GM23338 (cell line): ENCODE measurements around the gene SLAIN1. TPM values are rescaled to one million over a fixed set of nuclear protein-coding genes. Genes with fewer than 3 reads are reported as not detected.

ENCODE experiments used
- ATAC-seq: fragments of 200-7000 bp; cut with Tn5 transposase; 3 replicates; pipeline ENCODE4 v1.9.1; 2020
- DNase-seq: peaks from one replicate; pipeline ENCODE4 v3.0.0-alpha.2; 2015; ENCODE audit warnings: low spot score
- H2AFZ ChIP-seq: fragments of 200-600 bp; sonication (generic); 2 replicates; pipeline ENCODE4 v1.8.0; 2016; ENCODE audit warnings: antibody characterized with exemption, mild to moderate bottlenecking, moderate library complexity
- H3F3A ChIP-seq: fragments of 200-600 bp; sonication (generic); replicated peaks from 2 replicates; pipeline ENCODE4 v1.8.0; 2017; ENCODE audit warnings: antibody characterized with exemption, mixed run types, low read depth
- H3K27ac ChIP-seq: fragments of 200-600 bp; sonication (generic); 2 replicates; pipeline ENCODE4 v1.6.1; 2016; ENCODE audit warnings: low read depth
- H3K27me3 ChIP-seq: fragments of 200-600 bp; sonication (generic); 2 replicates; pipeline ENCODE4 v1.8.0; 2016; ENCODE audit warnings: mild to moderate bottlenecking, mixed run types, moderate library complexity; ENCODE audit not compliant: insufficient read depth
- H3K36me3 ChIP-seq: fragments of 200-600 bp; sonication (generic); 2 replicates; pipeline ENCODE4 v1.8.0; 2016; ENCODE audit warnings: mild to moderate bottlenecking; ENCODE audit not compliant: insufficient read depth
- H3K4me1 ChIP-seq: fragments of 200-600 bp; sonication (generic); 2 replicates; pipeline ENCODE4 v1.8.0; 2016; ENCODE audit warnings: mild to moderate bottlenecking, moderate library complexity; ENCODE audit not compliant: insufficient read depth
- H3K4me2 ChIP-seq: fragments of 200-600 bp; sonication (generic); 2 replicates; pipeline ENCODE4 v1.7.1; 2017; ENCODE audit warnings: mixed run types
- H3K4me3 ChIP-seq: fragments of 200-600 bp; sonication (generic); 2 replicates; pipeline ENCODE4 v1.6.1; 2016; ENCODE audit warnings: mixed run types
- H3K79me2 ChIP-seq: fragments of 200-600 bp; sonication (generic); replicated peaks from 2 replicates; pipeline ENCODE4 v1.8.0; 2017; ENCODE audit warnings: mild to moderate bottlenecking; ENCODE audit not compliant: insufficient read depth
- H3K9me2 ChIP-seq: fragments of 200-600 bp; sonication (generic); 2 replicates; pipeline ENCODE4 v1.8.0; 2017; ENCODE audit not compliant: insufficient read depth
- H4K20me1 ChIP-seq: fragments of 200-600 bp; sonication (generic); replicated peaks from 2 replicates; pipeline ENCODE4 v1.8.0; 2017; ENCODE audit warnings: mild to moderate bottlenecking; ENCODE audit not compliant: insufficient read depth
- H3K27ac Mint-ChIP-seq: 2 replicates; pipeline ENCODE4 v1.8.0; 2020; ENCODE audit warnings: inconsistent platforms, mild to moderate bottlenecking, moderate library complexity, mixed read lengths
- H3K27me3 Mint-ChIP-seq: 3 replicates; pipeline ENCODE4 v1.8.0; 2022; ENCODE audit warnings: low read depth, mild to moderate bottlenecking, moderate library complexity, mixed read lengths, inconsistent platforms; ENCODE audit not compliant: insufficient read depth, poor library complexity
- H3K36me3 Mint-ChIP-seq: 3 replicates; pipeline ENCODE4 v1.8.0; 2021; ENCODE audit warnings: low read depth, mild to moderate bottlenecking, inconsistent platforms, moderate library complexity, mixed read lengths
- H3K4me1 Mint-ChIP-seq: 3 replicates; pipeline ENCODE4 v1.8.0; 2020; ENCODE audit warnings: mild to moderate bottlenecking, inconsistent platforms, mixed read lengths
- H3K4me3 Mint-ChIP-seq: 3 replicates; pipeline ENCODE4 v1.8.0; 2021; ENCODE audit warnings: moderate library complexity, mild to moderate bottlenecking, inconsistent platforms, mixed read lengths
- H3K9me3 Mint-ChIP-seq: 3 replicates; pipeline ENCODE4 v1.8.0; 2020; ENCODE audit warnings: moderate library complexity, mild to moderate bottlenecking, inconsistent platforms, mixed read lengths
- CTCF ChIP-seq, 2 experiments: fragments of 200-600 bp in 1 of 2; sonication (generic) in 1 of 2; conservative IDR thresholded peaks; 2 replicates each; pipeline versions ENCODE4 v1.5.1 to v1.6.1; 2016 to 2017; ENCODE audit warnings: antibody characterized with exemption in 2 of 2, low read depth in 2 of 2, mild to moderate bottlenecking in 2 of 2, moderate library complexity in 1 of 2
- EZH2phosphoT487 ChIP-seq: fragments of 200-600 bp; sonication (generic); IDR thresholded peaks from one replicate; pipeline ENCODE4 v1.8.1; 2018; ENCODE audit warnings: antibody characterized with exemption; ENCODE audit not compliant: unreplicated experiment
- JUNB ChIP-seq: IDR thresholded peaks from one replicate; pipeline ENCODE4 v1.6.1; 2016; ENCODE audit warnings: antibody characterized with exemption; ENCODE audit not compliant: unreplicated experiment
- NANOG ChIP-seq: IDR thresholded peaks from 2 replicates; pipeline ENCODE4 v1.6.1; 2016; ENCODE audit warnings: antibody characterized with exemption, borderline replicate concordance
- POLR2AphosphoS5 ChIP-seq: IDR thresholded peaks from 2 replicates; pipeline ENCODE4 v1.6.1; 2016; ENCODE audit warnings: antibody characterized with exemption, low read depth
- STAT1 ChIP-seq: IDR thresholded peaks from one replicate; pipeline ENCODE4 v1.6.1; 2016; ENCODE audit warnings: antibody characterized with exemption; ENCODE audit not compliant: unreplicated experiment
- ZNF331 ChIP-seq: fragments of 250-450 bp; sonication (Bioruptor Pico); IDR thresholded peaks from 2 replicates; pipeline ENCODE4 v1.5.0; 2020; ENCODE audit warnings: low read depth, mild to moderate bottlenecking, moderate library complexity
- polyA plus RNA-seq: library from polyadenylated mRNA; unstranded; fragments of >200 nt; fragmentation: Nextera tagmentation; extraction: Ambion mirVana; gene quantifications from 2 replicates; pipeline ENCODE4 v1.2.1, GENCODE V29; 2016
- total RNA-seq: library from RNA; depleted of rRNA; stranded (reverse); fragments of >200 nt; shearing (Covaris generic); gene quantifications from 2 replicates; pipeline ENCODE4 v1.2.3, GENCODE V29; 2014
- TF ChIP-seq, protein P1 (sequence below): IDR thresholded peaks from one replicate; pipeline ENCODE4 v1.6.1; 2018; ENCODE audit warnings: antibody characterized with exemption; ENCODE audit not compliant: unreplicated experiment
- TF ChIP-seq, protein P2 (sequence below): IDR thresholded peaks from 2 replicates; pipeline ENCODE4 v1.6.1; 2016; ENCODE audit warnings: antibody characterized with exemption

SLAIN1 gene
- total and polyA plus RNA-seq, 2 experiments from 2014 or later = 16.3 to 44.2 TPM

DNA sequence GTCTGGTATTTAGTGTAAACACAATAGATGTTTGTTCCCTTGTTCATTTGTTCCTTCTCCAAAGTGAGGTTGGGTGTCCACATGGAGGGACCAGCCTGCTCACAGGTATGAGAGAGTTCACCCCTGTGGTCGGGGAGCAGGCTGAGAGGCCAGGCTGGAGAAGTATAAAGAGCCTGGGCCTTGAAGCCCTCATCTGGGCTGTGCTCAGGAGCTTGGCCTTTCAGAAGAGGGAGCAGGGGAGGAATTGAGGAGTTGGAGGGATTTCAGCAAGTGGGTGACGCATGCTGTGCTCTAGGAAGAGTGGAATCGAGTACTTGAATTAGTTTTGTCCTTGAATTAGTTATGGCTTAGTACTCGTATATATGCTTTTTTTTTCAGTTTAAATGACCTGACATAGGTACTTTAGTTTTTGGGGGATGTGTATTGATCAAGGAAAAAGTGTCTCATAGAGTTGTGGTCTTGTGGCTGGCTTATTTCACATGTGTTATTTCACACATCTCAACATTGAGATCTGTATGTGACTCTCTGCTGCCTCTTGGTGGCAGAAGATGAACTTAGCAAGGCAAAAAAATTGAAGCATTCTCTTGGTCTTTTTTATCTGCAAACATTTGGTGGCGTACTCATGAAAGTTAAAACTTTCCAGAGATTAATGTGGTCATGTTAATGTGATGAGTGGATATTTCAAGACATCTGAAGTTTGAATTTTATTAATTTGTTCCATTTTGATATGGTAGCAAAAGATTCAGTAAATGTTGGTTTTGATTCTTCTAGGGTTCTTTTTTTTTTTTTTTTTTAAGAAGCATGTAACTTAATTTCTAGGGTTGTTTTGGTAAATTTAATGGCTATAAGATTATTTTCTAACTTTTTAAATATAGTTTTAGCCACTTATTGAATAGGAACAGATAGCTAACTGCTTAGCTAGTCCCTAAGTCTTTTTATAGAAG lies 54.3 kb downstream of the SLAIN1 start:
- no peak overlapping the region for H3K4me3 Mint-ChIP-seq
- H2AFZ ChIP-seq = no peak overlapping the region
- peak overlapping the region; percentile 86 for H3K27ac ChIP-seq
- ATAC-seq (peak; percentile 92), DNase-seq (peak; percentile 76)
- no peak overlapping the region for H3K4me3 ChIP-seq
- no peaks in the 10 kb centered on the region for H3K9me2 ChIP-seq
- H3K27ac Mint-ChIP-seq = peak overlapping the region; percentile 80
- H3K36me3 Mint-ChIP-seq = peaks cover 31% of the 10 kb centered on the region; the same call in 2 of the 3 replicates
- H3F3A ChIP-seq = no peaks in the 10 kb centered on the region
- no peaks in the 10 kb centered on the region for H3K27me3 ChIP-seq
- no peaks in the 10 kb centered on the region; the same call in 1 of the 2 replicates for H4K20me1 ChIP-seq
- H3K4me2 ChIP-seq = no peak overlapping the region
- H3K4me1 Mint-ChIP-seq = peaks cover 7% of the 10 kb centered on the region; the same call in 2 of the 3 replicates
- TF ChIP-seq, protein P1, sequence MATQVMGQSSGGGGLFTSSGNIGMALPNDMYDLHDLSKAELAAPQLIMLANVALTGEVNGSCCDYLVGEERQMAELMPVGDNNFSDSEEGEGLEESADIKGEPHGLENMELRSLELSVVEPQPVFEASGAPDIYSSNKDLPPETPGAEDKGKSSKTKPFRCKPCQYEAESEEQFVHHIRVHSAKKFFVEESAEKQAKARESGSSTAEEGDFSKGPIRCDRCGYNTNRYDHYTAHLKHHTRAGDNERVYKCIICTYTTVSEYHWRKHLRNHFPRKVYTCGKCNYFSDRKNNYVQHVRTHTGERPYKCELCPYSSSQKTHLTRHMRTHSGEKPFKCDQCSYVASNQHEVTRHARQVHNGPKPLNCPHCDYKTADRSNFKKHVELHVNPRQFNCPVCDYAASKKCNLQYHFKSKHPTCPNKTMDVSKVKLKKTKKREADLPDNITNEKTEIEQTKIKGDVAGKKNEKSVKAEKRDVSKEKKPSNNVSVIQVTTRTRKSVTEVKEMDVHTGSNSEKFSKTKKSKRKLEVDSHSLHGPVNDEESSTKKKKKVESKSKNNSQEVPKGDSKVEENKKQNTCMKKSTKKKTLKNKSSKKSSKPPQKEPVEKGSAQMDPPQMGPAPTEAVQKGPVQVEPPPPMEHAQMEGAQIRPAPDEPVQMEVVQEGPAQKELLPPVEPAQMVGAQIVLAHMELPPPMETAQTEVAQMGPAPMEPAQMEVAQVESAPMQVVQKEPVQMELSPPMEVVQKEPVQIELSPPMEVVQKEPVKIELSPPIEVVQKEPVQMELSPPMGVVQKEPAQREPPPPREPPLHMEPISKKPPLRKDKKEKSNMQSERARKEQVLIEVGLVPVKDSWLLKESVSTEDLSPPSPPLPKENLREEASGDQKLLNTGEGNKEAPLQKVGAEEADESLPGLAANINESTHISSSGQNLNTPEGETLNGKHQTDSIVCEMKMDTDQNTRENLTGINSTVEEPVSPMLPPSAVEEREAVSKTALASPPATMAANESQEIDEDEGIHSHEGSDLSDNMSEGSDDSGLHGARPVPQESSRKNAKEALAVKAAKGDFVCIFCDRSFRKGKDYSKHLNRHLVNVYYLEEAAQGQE = no peak
- TF ChIP-seq CTCF (conservative IDR thresholded peaks at IDR 0.05; ENCODE audit: low read depth in 2 of 2) = peak; percentile 86 to 90
- peaks cover 28% of the 10 kb centered on the region for H3K79me2 ChIP-seq
- H3K36me3 ChIP-seq = peaks cover 6% of the 10 kb centered on the region
- no peaks in the 10 kb centered on the region for H3K4me1 ChIP-seq
- peaks cover 2% of the 10 kb centered on the region for H3K27me3 Mint-ChIP-seq
- H3K9me3 Mint-ChIP-seq = no peaks in the 10 kb centered on the region

- Histone ChIP-seq H3K27ac (no peak overlapping the region), H3K4me3 (no peak overlapping the region), H3K4me1 (no peaks in the 10 kb centered on the region), H2AFZ (no peak overlapping the region), H4K20me1 (no peaks in the 10 kb centered on the region; the same call in 1 of the 2 replicates), H3F3A (no peaks in the 10 kb centered on the region), H3K4me2 (no peak overlapping the region), H3K9me2 (no peaks in the 10 kb centered on the region), H3K36me3 (peaks cover 11% of the 10 kb centered on the region), H3K79me2 (peaks cover 30% of the 10 kb centered on the region), H3K27me3 (no peaks in the 10 kb centered on the region)
- no peak overlapping the region for H3K4me3 Mint-ChIP-seq
- peaks cover 32% of the 10 kb centered on the region; the same call in 2 of the 3 replicates for H3K36me3 Mint-ChIP-seq
- H3K4me1 Mint-ChIP-seq = peaks cover 7% of the 10 kb centered on the region; the same call in 2 of the 3 replicates
- DNase-seq (no peak), ATAC-seq (no peak)
- no peaks in the 10 kb centered on the region for H3K9me3 Mint-ChIP-seq
- peaks cover 2% of the 10 kb centered on the region for H3K27me3 Mint-ChIP-seq
- no peak overlapping the region for H3K27ac Mint-ChIP-seq
- TF ChIP-seq JUNB (no peak), EZH2phosphoT487 (no peak), STAT1 (no peak), ZNF331 (CRISPR knock-in tag) (no peak), CTCF (conservative IDR thresholded peaks at IDR 0.05; ENCODE audit: low read depth in 2 of 2) (no peak), NANOG (no peak), POLR2AphosphoS5 (no peak)
- TF ChIP-seq, protein P1 = no peak
- TF ChIP-seq, protein P2, sequence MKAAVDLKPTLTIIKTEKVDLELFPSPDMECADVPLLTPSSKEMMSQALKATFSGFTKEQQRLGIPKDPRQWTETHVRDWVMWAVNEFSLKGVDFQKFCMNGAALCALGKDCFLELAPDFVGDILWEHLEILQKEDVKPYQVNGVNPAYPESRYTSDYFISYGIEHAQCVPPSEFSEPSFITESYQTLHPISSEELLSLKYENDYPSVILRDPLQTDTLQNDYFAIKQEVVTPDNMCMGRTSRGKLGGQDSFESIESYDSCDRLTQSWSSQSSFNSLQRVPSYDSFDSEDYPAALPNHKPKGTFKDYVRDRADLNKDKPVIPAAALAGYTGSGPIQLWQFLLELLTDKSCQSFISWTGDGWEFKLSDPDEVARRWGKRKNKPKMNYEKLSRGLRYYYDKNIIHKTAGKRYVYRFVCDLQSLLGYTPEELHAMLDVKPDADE = no peak
Observed at GRCh38 chr13:77752512-77753069, 55.1 kb downstream of the SLAIN1 start.
